Lower leg skin (tissue), 3 donors: ENCODE results near the gene KCNMB1.

Source experiments
- CTCF ChIP-seq, 3 donors: fragments of 450-650 bp; IDR thresholded peaks; one replicate each; pipeline ENCODE4 v1.5.1; 2016; ENCODE audit warnings: antibody characterized with exemption in 3 of 3, mild to moderate bottlenecking in 3 of 3, moderate library complexity in 2 of 3
- POLR2A ChIP-seq, 2 donors: fragments of 450-650 bp; IDR thresholded peaks; one replicate each; pipeline ENCODE4 v1.6.1; 2016 to 2017; ENCODE audit warnings: antibody characterized with exemption in 2 of 2, mild to moderate bottlenecking in 1 of 2, moderate library complexity in 1 of 2

GRCh38 chr5:170365011-170365410 lies 24.2 kb downstream of the KCNMB1 start:
- TF ChIP-seq POLR2A (IDR thresholded peaks at IDR 0.05) (no peak), CTCF (IDR thresholded peaks at IDR 0.05) (no peak)
